Stimulated activated CD8-positive, alpha-beta memory T cell treated with anti-CD3 and anti-CD28 coated beads, Interleukin-2, amount 100 ng/mL, for 1 hour (primary cell): ENCODE measurements around the gene DGCR6.
"Not testable (repeated sequence)": the region's sequence is repeated elsewhere in the genome, so short reads cannot be mapped to it uniquely, and the experiment has no call there.

Experiments used
- DNase-seq, 2 donors: peaks; one replicate each; pipeline ENCODE4 v3.0.0-alpha.2; 2020; ENCODE audit warnings: low read depth in 2 of 2

The DGCR6 gene

DNA sequence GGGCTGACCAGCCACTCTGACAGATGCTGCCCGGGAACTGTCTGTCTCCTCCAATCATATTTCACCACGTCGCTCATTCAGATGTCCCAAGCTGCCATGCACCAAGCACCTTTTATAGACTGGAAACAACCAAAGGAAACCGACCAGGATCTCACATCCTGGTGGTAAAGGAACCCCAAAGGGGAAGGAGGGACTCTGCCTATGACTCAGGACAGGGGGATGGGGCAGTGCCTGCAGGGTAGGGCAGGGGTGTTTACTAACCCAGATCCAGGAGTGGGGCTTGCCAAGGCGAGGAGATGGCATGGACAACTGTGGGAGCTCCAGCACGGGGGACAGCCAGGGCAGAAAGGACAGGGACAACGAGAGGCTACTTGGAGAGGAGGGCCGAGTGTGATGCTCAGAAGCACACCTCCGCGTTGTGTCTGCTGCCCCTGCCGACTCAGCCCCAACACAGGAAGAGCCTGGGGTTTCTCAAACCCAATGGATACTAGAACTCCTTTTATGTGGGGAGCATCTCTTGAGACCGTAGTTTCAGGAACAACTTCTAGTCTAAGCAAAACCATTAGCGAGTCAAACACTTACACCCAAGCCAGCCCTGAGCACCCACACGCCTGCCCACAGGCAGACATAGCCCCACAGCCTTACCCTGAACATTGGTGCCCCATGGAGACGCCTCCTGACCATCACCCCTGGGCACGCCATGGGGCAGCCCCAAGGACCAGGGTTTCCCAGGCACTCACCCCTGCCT is 26.0 kb downstream of the DGCR6 start:
- DNase-seq, result no peak

- DNase-seq, result no peak
Measured at GRCh38 chr22:18933914-18934313, 27.8 kb downstream of the DGCR6 start.

GRCh38 chr22:18934688-18935087 is 28.6 kb downstream of the DGCR6 start:
- DNase-seq, result not testable (repeated sequence)

- DNase-seq, result no peak
Measured at GRCh38 chr22:18935889-18936529, 29.9 kb downstream of the DGCR6 start, which contains the start of gene PRODH. TSS of gene PRODH (minus strand) at chr22:18936293. CDS start at chr22:18936287, 6 bp downstream.

- not testable (repeated sequence) for DNase-seq
Measured at GRCh38 chr22:18938691-18939090, 32.6 kb downstream of the DGCR6 start.

DNA sequence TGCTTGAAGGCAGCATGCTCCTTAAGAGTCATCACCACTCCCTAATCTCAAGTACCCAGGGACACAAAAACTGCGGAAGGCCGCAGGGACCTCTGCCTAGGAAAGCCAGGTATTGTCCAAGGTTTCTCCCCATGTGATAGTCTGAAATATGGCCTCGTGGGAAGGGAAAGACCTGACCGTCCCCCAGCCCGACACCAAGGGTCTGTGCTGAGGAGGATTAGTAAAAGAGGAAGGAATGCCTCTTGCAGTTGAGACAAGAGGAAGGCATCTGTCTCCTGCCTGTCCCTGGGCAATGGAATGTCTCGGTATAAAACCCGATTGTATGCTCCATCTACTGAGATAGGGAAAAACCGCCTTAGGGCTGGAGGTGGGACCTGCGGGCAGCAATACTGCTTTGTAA is 41.0 kb downstream of the DGCR6 start:
- not testable (repeated sequence) for DNase-seq

GRCh38 chr22:18947905-18948304 is 41.8 kb downstream of the DGCR6 start:
- DNase-seq, result no peak

DNA sequence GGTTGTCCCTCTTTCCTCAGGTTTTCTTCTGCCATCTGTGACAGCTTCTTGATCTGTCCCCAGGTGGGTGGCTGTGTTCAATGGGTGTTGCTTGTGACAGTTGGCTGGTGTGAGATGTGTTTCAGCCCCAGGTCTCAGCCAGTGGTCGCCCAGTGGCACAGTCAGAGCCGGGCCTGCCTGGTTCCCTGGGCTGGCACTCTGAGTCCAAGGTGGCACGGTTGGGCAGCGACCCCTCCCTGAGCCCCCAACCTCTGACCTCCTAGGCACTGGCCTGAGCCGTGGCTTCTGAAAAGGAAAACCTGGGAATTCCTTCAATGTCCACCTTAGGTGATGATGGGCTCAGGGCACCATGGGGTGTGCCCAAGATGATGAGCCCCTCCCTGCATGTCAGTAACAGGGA is 44.0 kb downstream of the DGCR6 start:
- no peak for DNase-seq

DNA sequence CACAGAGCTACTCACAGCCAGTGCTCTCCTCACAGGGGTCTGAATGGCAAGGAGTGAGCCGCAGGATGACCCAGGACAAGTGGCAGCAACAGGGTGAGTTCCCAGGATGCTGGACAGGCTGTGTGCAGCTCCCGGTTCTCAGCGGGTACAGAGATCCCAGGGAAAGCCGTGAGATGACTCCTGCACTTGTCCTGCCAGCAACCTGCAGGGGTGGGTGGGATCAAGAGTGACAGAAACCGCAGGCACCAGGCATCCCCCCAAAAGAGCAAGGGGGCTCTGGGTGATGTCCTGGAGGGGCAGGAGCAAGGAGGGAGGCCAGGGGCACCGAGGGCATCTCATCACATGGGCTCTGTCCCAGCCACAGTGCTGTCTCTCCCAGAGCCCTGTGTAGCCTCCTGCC is 45.9 kb downstream of the DGCR6 start:
- no peak for DNase-seq

GRCh38 chr22:18953128-18953527 is 47.0 kb downstream of the DGCR6 start:
- DNase-seq, result not testable (repeated sequence)

GRCh38 chr22:18954303-18954989 is 48.3 kb downstream of the DGCR6 start:
- peak in 1 of 2 donors; percentile 33 for DNase-seq

DNA sequence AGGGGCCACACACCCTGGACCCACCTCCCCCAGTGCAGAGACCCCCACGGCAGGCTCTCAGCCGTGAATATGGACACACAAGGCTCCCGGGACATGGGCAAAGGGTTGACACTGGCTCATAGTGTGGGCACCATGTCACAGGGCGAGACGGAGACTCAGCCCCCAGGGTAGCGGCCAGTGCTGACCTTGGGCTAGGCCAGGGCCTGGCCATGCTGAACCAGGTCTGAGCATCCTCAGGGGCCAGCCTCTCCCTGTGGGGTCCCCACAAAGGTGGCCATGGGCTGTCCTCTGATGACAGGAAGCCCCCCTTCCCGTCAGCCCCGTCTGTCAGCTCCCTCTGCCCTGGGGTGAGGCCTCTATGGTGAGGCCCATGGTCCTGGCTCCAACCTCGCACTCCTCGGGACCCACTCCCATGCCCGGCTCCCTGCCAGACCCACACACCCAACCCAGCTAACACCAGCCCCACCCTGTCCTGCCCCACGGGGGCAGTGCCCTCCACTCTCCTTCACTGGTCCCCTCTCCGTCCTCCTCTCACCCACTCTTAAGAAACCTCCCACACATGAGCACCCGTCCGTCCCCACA is 49.0 kb downstream of the DGCR6 start:
- no peak for DNase-seq

- no peak for DNase-seq
Measured at GRCh38 chr22:18955696-18956095, 49.6 kb downstream of the DGCR6 start.

GRCh38 chr22:18956121-18956895 is 50.2 kb downstream of the DGCR6 start:
- DNase-seq, result not testable (repeated sequence)

DNA sequence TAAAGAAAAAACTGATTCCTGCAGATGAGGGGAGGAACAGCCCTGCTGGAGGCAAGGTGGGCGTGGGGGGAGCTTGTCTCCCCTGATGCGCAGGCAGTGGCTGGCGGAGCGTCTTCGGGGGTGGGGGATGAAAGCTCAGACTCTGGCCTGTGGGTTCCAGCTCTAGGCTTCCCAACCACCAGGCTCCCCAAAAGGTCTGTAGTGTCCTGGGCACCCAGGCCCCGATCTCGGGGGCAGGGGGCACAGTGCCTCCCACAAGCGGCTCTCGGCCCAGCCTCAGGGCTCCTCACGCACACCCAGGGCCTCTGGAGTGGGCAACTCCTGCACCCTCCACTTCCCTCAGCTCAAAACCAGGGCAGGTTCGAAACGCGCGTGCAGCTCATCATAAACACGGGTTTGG is 50.8 kb downstream of the DGCR6 start:
- DNase-seq, result not testable (repeated sequence)

DNA sequence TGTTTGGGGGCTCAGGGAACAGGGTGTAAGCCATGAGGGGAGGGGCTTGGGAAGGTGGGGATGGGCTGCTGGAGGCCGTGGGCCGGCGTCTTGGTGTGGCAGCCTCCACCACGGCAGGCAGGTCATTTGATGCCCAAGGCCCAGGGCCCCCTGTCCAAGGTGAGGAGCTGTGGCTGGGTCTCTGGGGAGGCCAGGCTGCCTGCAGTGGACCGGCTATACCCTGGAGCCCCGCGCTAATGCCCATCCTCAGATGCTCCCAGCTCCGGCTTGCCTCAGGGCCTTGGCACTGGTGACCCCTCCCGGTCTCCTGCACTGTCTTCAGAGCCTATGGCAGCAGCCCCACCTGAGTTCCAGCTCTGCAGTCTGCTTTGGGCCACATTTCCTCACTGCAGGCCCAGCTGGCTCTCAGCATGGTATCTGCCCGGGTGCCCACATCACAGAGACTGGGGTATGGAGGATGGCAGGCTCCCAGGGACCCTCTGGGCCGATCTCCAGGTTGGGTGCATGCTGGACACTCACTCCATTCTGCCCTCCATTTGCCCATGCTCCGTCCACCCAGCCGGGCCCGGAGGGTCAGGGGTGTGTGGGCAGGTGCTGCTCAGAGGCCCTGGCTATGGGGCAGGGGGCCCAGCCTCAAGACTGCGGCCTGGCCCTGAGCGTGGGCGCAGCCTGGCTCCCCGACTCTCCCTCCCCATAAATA is 51.7 kb downstream of the DGCR6 start:
- not testable (repeated sequence) for DNase-seq

- DNase-seq, result not testable (repeated sequence)
Measured at GRCh38 chr22:18958321-18958705, 52.2 kb downstream of the DGCR6 start.

GRCh38 chr22:18958738-18959137 is 52.6 kb downstream of the DGCR6 start:
- DNase-seq, result peak in 1 of 2 donors; percentile 22

- not testable (repeated sequence) for DNase-seq
Measured at GRCh38 chr22:18959266-18959665, 53.1 kb downstream of the DGCR6 start.

DNA sequence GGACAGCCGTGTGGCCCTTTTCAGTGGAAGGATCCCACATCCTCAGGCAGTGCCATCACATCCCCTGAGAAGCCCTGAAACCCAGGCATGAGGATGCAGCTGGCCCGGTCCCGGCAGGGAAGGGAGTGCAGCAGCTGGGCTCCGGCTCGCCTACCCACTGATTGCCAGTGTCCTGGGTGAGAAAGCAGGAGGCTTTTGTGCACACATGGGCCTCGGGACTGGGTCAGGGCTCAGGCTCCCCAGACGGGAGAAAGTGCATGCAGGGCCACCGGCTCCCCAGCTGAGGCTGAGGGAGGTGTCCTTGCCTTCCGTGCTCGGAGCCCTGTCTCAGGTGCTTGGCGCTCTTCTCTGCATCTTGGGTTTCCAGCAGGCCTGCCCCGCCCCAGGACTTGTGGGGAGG is 53.6 kb downstream of the DGCR6 start:
- not testable (repeated sequence) for DNase-seq
